HG03442 (cell line): ENCODE measurements around the gene S100A1.
A peak's percentile ranks its signal among the peaks of the same experiment; 100 is the strongest.
"Not testable (repeated sequence)": the region's sequence is repeated elsewhere in the genome, so short reads cannot be mapped to it uniquely, and the experiment has no call there.

Source experiments
- ATAC-seq: cut with Tn5 transposase; IDR thresholded peaks from one replicate; pipeline ENCODE4 v1.9.1; 2021; ENCODE audit warnings: mild to moderate bottlenecking, moderate library complexity; ENCODE audit not compliant: unreplicated experiment

The S100A1 gene

GRCh38 chr1:153651771-153652170 is 23.5 kb downstream of the S100A1 start:
- no peak for ATAC-seq

DNA sequence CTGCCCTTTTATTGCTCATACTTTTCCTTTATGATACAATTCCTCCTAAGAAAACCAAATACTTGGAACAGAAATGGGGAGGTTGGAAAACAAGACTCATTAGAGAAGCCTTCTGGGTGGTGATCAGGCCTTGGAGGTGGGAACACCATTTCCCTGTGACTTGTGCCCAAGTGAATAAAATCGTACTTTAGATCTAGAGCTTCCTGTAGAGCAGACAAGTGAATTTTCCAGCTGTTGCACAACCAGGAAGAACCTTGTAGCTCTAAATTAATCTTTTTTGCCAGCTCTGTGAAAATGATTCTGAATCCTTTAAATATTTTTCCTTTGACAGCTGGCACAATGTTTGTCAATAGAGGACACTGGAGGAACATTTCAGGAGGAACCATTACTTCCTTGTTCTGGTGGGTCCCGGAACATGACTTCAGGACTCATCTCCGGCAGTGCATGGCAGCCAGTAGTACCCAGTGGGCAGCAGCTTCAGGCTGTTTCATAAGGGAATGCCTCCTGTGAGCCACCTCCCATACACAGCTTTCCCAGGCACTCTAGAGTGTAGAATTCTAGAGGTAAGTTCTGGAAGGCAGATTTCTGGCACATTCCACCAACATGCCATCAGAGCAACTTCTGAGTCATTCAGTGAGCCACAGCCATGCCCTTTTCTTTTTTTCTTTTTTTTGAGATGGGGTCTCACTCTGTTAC is 24.7 kb downstream of the S100A1 start:
- no peak for ATAC-seq

GRCh38 chr1:153655333-153655732 is 27.1 kb downstream of the S100A1 start:
- ATAC-seq = no peak

GRCh38 chr1:153658400-153659174 is 30.4 kb downstream of the S100A1 start, which contains the start of gene SNAPIN:
SNAPIN (plus strand) TSS chr1:153658703; CDS start chr1:153658744, 41 bp downstream.
- peak; percentile 86 for ATAC-seq

- no peak for ATAC-seq
Observed at GRCh38 chr1:153659175-153659534, 30.9 kb downstream of the S100A1 start.

GRCh38 chr1:153659656-153660055 is 31.4 kb downstream of the S100A1 start:
- ATAC-seq = no peak

GRCh38 chr1:153661111-153661708 is 33.0 kb downstream of the S100A1 start:
- ATAC-seq = no peak

DNA sequence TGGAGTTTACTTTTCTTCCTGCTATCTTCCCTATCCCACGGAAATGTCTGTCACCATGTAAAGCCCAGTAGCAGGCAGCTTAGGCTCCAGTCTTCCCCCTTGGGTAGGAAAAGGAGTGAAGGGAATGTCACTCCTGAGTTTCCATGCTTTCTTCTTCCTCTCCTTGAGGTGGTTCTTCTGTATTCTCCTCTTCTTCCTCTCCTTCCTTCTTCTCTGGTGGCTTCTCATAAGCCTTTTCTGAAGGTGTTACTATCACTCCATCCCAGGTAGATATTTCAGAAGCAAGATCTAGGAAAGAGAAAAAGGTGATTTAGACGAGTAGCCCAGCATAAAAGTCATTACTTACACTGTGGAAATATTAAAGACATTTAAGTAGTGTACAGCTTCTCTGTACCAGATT is 34.0 kb downstream of the S100A1 start:
- no peak for ATAC-seq

- ATAC-seq = no peak
Observed at GRCh38 chr1:153663211-153663610, 35.0 kb downstream of the S100A1 start.

- ATAC-seq = no peak
Observed at GRCh38 chr1:153667439-153667838, 39.2 kb downstream of the S100A1 start.

DNA sequence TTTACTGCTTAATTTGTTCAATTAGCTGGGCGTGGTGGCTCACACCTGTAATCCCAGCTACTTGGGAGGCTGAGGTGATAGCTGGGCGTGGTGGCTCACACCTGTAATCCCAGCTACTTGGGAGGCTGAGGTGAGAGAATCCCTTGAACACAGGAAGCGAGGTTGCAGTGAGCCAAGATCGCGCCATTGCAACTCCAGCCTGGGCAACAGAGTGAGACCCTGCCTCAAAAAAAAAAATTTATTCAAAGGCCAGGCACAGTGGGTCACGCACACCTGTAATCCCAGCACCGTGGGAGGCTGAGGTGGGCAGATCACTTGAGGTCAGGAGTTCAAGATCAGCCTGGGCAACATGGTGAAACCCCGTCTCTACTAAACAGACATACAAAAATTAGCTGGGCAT is 40.4 kb downstream of the S100A1 start:
- not testable (repeated sequence) for ATAC-seq

GRCh38 chr1:153669606-153670005 is 41.4 kb downstream of the S100A1 start:
- no peak for ATAC-seq

- ATAC-seq = no peak
Observed at GRCh38 chr1:153670257-153670858, 42.1 kb downstream of the S100A1 start.

DNA sequence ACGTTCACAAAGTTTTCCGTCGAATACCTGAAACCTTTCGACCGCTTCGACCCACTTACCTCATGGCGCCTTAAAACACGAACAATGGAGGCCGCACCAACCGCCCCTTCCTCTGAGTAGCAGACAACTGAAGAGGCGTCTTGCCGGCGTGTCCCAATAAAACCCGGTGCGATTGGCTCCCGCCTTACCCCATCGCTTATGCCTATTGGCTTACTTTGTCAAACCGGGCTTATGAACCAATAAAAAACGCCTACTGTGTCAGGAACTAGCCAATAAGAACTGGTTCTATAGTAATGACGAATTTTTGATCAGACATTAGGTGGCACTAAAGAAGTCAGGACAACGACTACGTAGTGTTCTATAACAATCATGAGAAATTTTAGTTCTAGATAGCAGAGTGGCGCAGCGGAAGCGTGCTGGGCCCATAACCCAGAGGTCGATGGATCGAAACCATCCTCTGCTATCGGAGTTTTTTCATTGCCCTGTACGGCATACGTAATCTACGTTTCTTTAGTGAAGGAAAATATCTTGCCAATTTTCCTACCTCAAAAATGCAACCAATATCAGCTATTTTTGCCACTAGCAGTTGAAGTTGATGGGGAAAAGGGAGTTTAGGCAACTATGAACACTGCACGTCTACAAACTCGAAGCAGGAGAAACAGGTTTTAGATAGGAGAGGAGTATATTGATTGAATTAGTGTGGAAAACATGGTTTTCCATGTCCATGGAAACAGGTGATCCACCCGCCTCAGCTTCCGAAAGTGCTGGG is 42.8 kb downstream of the S100A1 start, which contains the start of gene ILF2:
TSS of gene ILF2 (minus strand) at position 135 of the 769 bp plus-strand sequence. CDS start at position 64, 71 bp downstream.
- ATAC-seq = peak; percentile 87

- peak; percentile 10 for ATAC-seq
Observed at GRCh38 chr1:153671628-153672353, 43.6 kb downstream of the S100A1 start.

DNA sequence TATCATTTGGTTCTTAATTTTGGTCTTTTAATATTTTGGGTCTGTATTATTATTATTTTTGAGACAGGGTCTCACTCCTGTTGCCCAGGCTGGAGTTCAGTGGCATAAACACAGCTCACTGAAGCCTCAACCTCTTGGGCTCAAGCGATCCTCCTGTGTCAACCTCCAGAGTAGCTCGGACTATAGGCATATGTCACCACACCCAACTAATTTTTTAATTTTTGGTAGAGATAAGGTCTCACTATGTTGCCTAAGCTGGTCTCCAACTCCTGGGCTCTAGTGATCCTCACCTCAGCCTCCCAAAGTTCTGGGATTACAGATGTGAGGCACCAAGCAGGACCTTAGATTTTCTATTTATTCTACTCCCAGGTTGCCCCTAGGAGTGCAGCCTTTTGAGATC is 45.3 kb downstream of the S100A1 start:
- ATAC-seq = no peak

GRCh38 chr1:153677718-153678518 is 49.7 kb downstream of the S100A1 start:
- ATAC-seq = no peak

DNA sequence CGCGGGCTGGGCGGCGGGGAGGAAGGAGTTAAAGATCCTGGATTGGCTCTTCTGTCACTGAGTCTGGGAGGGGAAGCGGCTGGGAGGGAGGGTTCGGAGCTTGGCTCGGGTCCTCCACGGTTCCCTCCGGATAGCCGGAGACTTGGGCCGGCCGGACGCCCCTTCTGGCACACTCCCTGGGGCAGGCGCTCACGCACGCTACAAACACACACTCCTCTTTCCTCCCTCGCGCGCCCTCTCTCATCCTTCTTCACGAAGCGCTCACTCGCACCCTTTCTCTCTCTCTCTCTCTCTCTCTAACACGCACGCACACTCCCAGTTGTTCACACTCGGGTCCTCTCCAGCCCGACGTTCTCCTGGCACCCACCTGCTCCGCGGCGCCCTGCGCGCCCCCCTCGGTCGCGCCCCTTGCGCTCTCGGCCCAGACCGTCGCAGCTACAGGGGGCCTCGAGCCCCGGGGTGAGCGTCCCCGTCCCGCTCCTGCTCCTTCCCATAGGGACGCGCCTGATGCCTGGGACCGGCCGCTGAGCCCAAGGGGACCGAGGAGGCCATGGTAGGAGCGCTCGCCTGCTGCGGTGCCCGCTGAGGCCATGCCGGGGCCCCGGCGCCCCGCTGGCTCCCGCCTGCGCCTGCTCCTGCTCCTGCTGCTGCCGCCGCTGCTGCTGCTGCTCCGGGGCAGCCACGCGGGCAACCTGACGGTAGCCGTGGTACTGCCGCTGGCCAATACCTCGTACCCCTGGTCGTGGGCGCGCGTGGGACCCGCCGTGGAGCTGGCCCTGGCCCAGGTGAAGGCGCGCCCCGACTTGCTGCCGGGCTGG is 50.5 kb downstream of the S100A1 start, which contains the start of gene NPR1:
TSS of gene NPR1 (plus strand) at position 170 of the 818 bp plus-strand sequence. CDS start at position 591, 421 bp downstream.
- ATAC-seq = no peak
